NCI-H1105 treated with DMSO at 0.1 percent for 48 hours (cell line): ENCODE results near the gene HNRNPM.

Experiments used
- DNase-seq: peaks from one replicate; lab custom pipeline; 2025; lab: John Stamatoyannopoulos, UW

HNRNPM gene

DNA sequence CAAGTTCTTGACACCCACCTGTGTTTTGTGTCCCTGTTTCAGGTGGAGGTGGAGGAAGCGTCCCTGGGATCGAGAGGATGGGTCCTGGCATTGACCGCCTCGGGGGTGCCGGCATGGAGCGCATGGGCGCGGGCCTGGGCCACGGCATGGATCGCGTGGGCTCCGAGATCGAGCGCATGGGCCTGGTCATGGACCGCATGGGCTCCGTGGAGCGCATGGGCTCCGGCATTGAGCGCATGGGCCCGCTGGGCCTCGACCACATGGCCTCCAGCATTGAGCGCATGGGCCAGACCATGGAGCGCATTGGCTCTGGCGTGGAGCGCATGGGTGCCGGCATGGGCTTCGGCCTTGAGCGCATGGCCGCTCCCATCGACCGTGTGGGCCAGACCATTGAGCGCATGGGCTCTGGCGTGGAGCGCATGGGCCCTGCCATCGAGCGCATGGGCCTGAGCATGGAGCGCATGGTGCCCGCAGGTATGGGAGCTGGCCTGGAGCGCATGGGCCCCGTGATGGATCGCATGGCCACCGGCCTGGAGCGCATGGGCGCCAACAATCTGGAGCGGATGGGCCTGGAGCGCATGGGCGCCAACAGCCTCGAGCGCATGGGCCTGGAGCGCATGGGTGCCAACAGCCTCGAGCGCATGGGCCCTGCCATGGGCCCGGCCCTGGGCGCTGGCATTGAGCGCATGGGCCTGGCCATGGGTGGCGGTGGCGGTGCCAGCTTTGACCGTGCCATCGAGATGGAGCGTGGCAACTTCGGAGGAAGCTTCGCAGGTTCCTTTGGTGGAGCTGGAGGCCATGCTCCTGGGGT lies 41.0 kb downstream of the HNRNPM start:
- DNase-seq = no peak

GRCh38 chr19:8486661-8487136 lies 41.9 kb downstream of the HNRNPM start:
- DNase-seq = no peak

- DNase-seq = no peak
These were observed 42.5 kb downstream of the HNRNPM start for GRCh38 chr19:8487137-8487851.

DNA sequence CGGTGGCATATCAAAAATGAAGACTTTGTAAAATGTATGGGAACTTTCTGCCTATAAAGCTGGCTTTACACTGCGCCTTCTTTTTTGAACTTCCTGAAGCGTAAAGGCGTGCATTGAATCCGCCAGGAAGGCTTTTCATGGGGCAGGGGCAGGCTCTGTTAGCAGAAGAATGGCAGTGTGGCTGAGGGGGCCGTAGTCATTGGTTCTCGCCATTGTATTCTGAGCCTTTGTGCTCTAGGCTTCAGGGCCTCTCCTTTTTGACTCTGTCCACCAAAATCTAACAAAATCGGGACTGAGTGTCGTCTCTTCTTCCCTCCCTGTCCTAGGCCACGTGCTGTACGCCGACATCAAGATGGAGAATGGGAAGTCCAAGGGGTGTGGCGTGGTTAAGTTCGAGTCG lies 43.6 kb downstream of the HNRNPM start:
- DNase-seq = no peak

DNA sequence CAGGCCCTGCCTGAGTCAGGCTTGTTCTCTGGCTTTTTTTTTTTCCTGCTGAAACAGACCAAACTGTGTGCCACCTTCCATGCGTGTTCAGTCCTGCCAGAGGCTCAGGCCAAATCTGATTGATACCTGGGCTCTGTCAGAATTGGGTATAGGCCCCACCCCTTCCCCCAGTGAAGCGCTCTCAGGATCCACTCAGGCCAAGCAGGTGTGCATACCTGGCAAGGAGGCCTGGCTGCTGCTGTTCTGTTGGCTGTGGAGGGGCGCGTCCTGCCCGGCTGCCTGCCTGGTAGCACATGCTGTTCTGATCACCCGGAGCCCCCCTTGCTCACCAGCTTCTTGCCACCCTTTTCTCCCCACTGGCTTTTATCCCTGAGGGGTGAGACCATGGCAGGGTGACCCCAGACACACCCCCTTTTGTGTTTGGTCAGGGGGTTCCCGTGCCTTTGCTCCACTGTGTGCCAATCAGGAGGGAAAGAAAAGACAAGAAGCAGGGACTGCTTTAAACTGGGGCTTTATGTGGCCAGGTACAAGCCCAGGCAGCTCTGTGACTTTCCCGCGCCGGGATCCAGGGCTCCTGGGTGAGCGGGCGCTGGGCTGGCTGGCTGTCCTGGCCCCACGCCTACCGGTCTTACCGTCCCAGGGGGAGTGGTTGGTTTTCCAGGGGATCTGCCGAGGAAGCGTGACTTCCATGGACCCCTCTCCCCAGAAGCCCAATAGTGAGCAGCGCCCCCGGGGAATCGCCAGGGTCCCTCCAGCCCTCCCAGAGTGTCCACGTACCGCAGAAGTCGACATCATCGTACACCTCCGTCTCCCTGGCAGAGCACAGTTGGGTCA lies 45.0 kb downstream of the HNRNPM start:
- peak; percentile 76 for DNase-seq

DNA sequence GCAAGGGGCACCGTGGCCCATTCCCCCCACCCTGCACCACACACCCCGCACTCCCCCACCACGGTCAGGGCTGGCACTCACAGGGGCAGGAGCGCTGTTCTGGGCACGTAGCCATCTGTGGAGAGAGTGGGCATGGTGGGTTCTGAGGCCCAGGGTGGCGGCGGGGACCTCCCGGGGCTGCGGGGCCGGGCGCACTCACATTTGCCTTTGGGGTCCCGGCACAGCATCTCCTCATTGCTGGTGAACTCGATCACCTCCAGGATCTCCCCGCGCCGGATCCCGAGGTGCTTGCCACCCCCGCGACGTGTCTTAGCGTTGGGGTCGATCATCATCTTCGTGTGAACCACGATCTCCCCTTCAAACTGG lies 45.6 kb downstream of the HNRNPM start:
- DNase-seq = no peak

- DNase-seq = no peak
These were observed 46.1 kb downstream of the HNRNPM start for GRCh38 chr19:8490873-8491272.

DNA sequence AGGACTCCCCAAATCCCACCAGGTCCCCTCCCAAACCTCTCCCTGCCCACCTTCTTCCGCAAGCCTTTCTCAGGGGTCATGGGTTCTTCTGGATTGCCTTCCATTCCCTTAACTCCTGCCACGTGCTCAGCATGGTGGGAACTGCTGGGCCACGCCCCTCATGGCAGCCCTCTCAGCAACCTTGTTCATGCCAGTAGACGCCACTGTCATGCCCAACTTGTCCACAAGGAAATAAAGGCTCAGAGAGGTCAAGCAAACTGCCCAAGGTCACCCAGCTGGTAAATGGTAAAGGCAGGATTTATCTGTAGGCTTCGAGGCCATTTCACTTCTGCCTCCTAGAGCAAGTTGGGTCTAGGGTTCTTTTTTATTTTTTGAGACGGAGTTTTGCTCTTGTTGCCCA lies 46.8 kb downstream of the HNRNPM start:
- no peak for DNase-seq

DNA sequence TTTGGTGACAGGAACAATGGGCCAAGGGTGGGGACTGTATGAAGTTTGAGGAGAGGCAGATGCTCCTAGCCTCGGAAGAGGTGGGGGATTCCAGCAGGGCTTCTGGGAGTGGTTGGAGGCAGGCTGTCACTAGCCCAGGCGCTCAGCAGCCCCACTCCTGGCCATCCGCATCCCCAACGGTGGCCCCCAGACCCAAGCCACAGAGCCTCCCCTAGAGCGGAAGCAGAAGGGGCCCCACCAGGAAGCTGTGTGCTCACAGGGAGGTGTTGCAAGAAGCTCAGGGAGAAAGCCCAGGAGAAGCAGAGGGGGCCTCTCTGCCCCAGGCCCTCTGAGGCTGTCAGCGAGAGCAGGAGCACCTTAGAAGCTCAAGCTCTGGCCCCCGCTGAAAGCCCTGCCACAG lies 49.4 kb downstream of the HNRNPM start:
- DNase-seq = no peak

DNA sequence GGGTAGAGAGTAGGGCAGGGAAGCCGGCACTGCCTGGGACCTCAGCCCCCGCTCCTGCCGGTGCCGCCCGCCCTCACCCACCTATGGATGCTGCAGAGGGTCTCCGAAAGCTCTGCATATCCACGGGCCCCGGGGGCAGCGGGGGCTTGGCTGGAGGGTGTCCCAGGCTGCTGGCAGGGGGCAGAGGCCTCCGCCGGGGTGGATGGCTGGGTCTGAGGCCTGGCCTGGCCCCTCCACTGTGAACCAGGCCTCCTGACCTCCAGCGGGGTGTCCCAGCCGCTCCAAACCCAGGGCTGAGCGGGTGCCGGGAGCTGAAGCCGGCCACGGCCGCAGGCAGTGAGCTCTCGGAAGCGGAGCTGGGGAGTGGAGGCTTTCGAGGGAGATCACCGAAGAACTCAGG lies 53.5 kb downstream of the HNRNPM start:
- no peak for DNase-seq

DNA sequence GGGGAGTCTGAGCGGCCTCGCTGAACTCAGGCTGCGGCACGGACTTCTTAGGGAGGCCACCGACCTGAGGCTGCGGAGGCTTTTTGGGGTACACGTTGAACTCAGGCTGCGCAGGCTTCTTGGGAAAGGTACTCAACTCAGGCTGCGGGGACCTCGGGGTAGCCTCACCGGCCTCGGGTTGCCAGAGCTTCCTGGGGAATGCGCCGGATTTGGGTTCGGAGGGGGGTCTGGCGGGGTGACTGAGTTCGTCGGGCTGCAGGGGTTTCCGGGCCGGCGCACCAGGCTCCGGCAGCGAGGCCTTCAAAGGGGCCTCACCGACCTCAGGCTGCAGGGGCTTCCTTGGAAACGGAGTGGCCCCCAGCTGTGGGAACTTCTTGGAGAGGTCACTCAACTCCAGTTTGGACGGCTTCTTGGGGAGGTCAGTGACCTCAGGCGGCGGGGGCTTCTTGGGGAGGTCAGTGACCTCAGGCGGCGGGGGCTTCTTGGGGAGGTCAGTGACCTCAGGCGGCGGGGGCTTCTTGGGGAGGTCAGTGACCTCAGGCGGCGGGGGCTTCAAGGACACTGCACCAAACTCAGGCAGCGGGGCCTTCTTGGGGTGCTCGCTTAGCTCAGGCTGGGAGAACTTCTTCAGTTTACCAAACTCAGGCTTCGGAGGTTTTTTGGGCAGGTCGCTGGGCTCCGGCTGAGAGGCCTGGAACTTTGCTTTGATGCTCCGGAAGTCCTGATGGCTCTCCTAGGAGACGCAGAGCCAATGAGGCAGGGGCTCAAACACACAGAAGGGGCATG lies 54.5 kb downstream of the HNRNPM start:
- DNase-seq = no peak

- DNase-seq = no peak
These were observed 55.4 kb downstream of the HNRNPM start for GRCh38 chr19:8500158-8500557.

DNA sequence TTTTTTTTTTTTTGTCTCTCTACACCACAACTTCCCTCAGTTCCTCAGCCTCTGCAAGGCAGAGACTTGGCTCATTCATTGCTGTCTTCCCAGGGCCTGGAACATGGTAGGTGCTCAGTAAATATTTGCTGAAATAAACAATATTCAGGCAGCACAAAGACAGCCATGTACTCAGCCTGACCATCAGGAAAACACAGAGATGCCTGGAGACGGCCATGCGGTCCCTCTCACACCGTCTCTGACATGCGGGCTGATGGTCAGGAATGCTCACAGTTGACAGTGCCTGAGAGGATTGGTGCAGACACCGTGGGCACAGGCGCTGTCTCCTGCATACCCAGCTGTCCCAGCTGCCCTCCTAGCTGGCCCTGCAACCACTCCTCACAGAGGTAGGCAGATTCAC lies 56.7 kb downstream of the HNRNPM start:
- DNase-seq = no peak

DNA sequence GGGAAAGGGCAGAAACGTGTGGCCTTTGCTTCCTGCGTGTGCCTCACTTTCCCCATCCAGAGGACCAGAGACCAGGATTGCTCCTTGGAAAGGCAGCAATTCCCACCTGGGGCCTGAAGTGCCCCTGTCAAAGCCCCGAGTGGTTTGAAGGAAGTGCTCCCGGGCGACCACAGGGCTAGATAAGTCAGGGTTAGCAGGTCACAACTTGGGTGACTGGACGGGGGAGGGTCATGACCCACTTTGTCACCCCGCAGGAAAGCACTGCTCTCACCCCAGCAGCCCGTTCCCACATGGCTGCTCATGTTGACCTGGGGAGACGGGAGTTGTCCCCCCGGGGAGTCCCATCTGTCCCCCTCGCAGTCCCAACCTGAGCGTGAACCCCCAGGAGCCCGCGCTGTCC lies 57.2 kb downstream of the HNRNPM start:
- no peak for DNase-seq

GRCh38 chr19:8503510-8503909 lies 58.7 kb downstream of the HNRNPM start:
- no peak for DNase-seq

DNA sequence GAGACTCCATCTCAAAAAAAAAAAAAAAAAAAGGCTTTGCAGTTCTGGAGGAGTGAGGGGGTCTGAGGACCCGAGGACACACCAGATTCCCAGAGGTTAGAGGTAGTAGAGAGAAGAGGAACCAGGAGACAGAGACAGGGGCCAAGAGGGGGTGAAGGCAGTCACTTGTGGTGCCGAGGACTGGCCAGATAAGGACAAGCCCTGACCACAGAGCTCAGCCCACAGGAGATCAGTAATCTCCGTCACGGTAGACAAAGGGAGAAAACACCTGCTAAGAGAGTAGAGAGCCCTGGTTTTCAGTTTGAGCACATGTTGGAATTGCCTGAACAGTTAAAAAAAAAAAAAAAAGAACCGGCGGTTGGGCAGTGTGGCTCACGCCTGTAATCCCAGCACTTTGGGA lies 59.4 kb downstream of the HNRNPM start:
- DNase-seq = no peak

GRCh38 chr19:8504919-8505318 lies 60.1 kb downstream of the HNRNPM start:
- DNase-seq = no peak

DNA sequence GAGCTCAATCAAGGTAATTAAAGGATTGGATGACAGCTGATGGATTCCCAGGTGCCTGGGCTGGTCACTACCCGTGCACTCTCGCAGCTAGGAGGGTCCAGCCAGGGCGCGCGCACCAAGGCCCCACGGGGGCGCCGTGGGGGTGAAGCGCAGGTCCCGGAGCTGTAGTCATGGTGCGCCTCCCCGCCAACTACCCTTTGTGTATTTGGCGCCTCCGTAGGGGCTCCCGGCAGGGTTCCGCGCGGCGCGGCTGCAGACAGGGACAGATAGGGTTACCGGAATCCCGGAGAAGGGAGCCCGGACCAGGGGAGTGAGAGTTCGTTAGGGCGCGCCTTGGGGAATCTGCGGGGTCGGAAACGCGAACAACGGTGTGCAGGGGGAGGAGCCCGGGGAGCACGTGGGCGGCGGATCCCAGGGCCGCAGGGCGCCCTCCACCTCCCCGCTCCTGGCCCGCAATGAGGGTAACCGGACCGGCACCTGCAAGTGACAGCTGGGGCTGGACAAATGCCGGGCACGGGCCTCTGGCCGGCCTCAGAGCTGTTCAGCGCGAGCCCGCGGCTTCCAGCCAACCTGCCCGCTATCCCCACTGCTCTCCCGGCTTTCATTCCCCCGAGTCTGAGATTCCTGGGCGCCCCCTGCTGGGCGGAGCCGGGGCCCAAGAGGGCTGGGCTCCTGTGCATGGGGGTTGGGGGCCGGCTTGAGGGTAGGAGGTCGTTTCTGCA lies 61.1 kb downstream of the HNRNPM start:
- peak; percentile 70 for DNase-seq

DNA sequence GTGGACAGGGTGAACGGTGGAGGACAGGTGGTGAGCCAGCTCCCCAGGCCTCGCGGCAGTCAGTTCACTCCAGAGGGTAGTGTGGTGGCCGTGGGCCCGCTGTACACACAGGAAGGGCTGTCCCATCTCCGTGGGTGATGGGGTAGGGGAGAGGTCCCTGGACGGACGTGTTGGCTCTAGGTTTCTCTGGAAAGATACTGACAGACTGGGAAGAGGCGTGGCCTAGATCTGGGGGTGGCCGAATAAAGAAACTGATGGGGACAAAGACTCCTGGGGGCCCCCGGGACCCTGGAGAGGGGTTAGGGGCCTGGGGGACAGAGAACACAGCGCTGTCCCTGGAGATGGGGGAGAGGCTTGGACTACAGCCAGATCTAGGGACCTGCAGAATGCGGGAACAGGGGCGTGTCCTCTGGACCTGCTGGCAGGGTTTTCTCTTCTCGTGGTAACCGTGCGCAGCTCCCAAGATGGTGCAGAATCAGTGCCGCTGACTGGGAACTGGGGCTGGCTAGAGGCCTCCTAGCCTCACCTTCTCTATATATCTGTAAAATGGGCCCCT lies 61.7 kb downstream of the HNRNPM start:
- DNase-seq = peak; percentile 69

- no peak for DNase-seq
These were observed 65.9 kb downstream of the HNRNPM start for GRCh38 chr19:8510589-8511115.
